Endothelial cell of umbilical vein (primary cell): ENCODE results near the gene TMEM63B. TPM values are rescaled to one million over a fixed set of nuclear protein-coding genes. Genes with fewer than 3 reads are reported as not detected.

Experiments
- BruUV-seq: library from RNA; stranded (reverse); fragments of 400-500 nt; replicated peaks from 2 replicates; lab custom pipeline; 2021; lab: Mats Ljungman, UMichigan
- CTCF ChIA-PET: fragments of 300-600, 350-600 bp; sonication (Branson Sonifier 250); formaldehyde crosslinking; loops from one replicate; lab custom pipeline; 2021; ENCODE audit warnings: antibody characterized with exemption, inconsistent platforms; lab: Charles Lee
- POLR2A ChIA-PET: fragments of 300-600, 350-600 bp; sonication (Branson Sonifier 250); formaldehyde crosslinking; loops from one replicate; lab custom pipeline; 2021; ENCODE audit warnings: antibody characterized with exemption, inconsistent platforms; lab: Charles Lee
- DNase-seq: peaks from one replicate; pipeline ENCODE4 v3.0.0-alpha.2; 2011; ENCODE audit warnings: low read depth, low spot score
- FAIRE-seq: peaks from 2 replicates; lab custom pipeline; 2011; peaks lifted over from hg19 to GRCh38; lab: Jason Lieb, UNC
- H2AFZ ChIP-seq: 2 replicates; pipeline ENCODE4 v1.6.0; 2012; ENCODE audit warnings: low read depth, low read length, control low read depth, inconsistent platforms
- H3K27ac ChIP-seq: 2 replicates; pipeline ENCODE4 v1.5.1; 2011; ENCODE audit warnings: low read depth, mild to moderate bottlenecking, control low read depth, low read length, moderate library complexity; ENCODE audit not compliant: insufficient read depth
- H3K27me3 ChIP-seq, 2 experiments: 2 replicates each; pipeline versions ENCODE4 v1.6.0 to v1.6.1; 2011; ENCODE audit warnings: low read length in 2 of 2, mixed read lengths in 1 of 2; ENCODE audit not compliant: control insufficient read depth in 2 of 2, insufficient read depth in 2 of 2
- H3K36me3 ChIP-seq, 2 experiments: 2 replicates in 1 of 2; 3 replicates in 1 of 2; pipeline ENCODE4 v1.5.1; 2011; ENCODE audit warnings: low read length in 2 of 2, mild to moderate bottlenecking in 1 of 2, moderate library complexity in 1 of 2; ENCODE audit not compliant: control insufficient read depth in 2 of 2, insufficient read depth in 2 of 2; ENCODE audit errors: extremely low read depth in 1 of 2
- H3K4me1 ChIP-seq: 3 replicates; pipeline ENCODE4 v1.5.1; 2011; ENCODE audit warnings: mild to moderate bottlenecking, low read length; ENCODE audit not compliant: control insufficient read depth, insufficient read depth; ENCODE audit errors: extremely low read depth
- H3K4me2 ChIP-seq: 2 replicates; pipeline ENCODE4 v1.6.1; 2011; ENCODE audit warnings: low read length, control low read depth, mixed read lengths; ENCODE audit not compliant: insufficient read depth
- H3K4me3 ChIP-seq, 3 experiments: fragments of 200-600 bp in 1 of 3; sonication (generic), shearing (Covaris generic) in 1 of 3; replicated peaks in 1 of 3; 2 replicates each; pipeline ENCODE4 v1.5.1; 2011 to 2016; ENCODE audit warnings: control low read depth in 3 of 3, low read length in 3 of 3, mild to moderate bottlenecking in 2 of 3, inconsistent platforms in 1 of 3, low read depth in 1 of 3, moderate library complexity in 1 of 3; ENCODE audit not compliant: insufficient read depth in 1 of 3
- H3K79me2 ChIP-seq: 2 replicates; pipeline ENCODE4 v1.6.0; 2012; ENCODE audit warnings: low read length, inconsistent platforms; ENCODE audit not compliant: control insufficient read depth, insufficient read depth
- H3K9ac ChIP-seq: replicated peaks from 2 replicates; pipeline ENCODE3; 2011; ENCODE audit warnings: low read length, control low read depth; ENCODE audit not compliant: insufficient read depth; ENCODE audit errors: extremely low read depth
- H3K9me1 ChIP-seq: replicated peaks from 3 replicates; pipeline ENCODE4 v1.6.0; 2011; ENCODE audit warnings: mild to moderate bottlenecking, low read length; ENCODE audit not compliant: control insufficient read depth, insufficient read depth; ENCODE audit errors: extremely low read depth
- H3K9me3 ChIP-seq: replicated peaks from 2 replicates; pipeline ENCODE4 v1.5.1; 2012; ENCODE audit warnings: low read length, inconsistent platforms; ENCODE audit not compliant: control insufficient read depth, insufficient read depth
- H4K20me1 ChIP-seq: replicated peaks from 2 replicates; pipeline ENCODE3; 2011; ENCODE audit warnings: mild to moderate bottlenecking, low read length; ENCODE audit not compliant: control insufficient read depth, insufficient read depth; ENCODE audit errors: extremely low read depth
- EZH2 ChIP-seq: IDR thresholded peaks from 2 replicates; pipeline ENCODE4 v1.6.1; 2012; ENCODE audit warnings: borderline replicate concordance, low read depth, mild to moderate bottlenecking, moderate library complexity, low read length, inconsistent platforms; ENCODE audit not compliant: severe bottlenecking
- FOS ChIP-seq: IDR thresholded peaks from 2 replicates; pipeline ENCODE4 v1.6.1; 2011; ENCODE audit warnings: mild to moderate bottlenecking, low read length, moderate library complexity, borderline replicate concordance; ENCODE audit not compliant: insufficient read depth
- GATA2 ChIP-seq: IDR thresholded peaks from 2 replicates; pipeline ENCODE4 v1.7.0; 2011; ENCODE audit warnings: low read depth, mild to moderate bottlenecking, moderate library complexity, mixed read lengths, low read length; ENCODE audit not compliant: insufficient read length, insufficient read depth
- JUN ChIP-seq: IDR thresholded peaks from 2 replicates; pipeline ENCODE4 v1.6.1; 2011; ENCODE audit warnings: borderline replicate concordance, low read depth; ENCODE audit not compliant: insufficient read length, insufficient read depth
- dilution Hi-C: fragments of 300-500 bp; cut with MboI; formaldehyde crosslinking; loops from one replicate; pipeline ENCODE4 v1.15.0; 2019; ENCODE audit warnings: low sequenced_read_pairs; ENCODE audit not compliant: extremely low pct_ligation_motif_present
- intact Hi-C: fragments of 100-400 bp; cut with micrococcal nuclease; formaldehyde crosslinking; loops from one replicate; pipeline ENCODE4 v1.10.0; 2022
- polyA plus RNA-seq, 4 experiments: library from polyadenylated mRNA; depleted of rRNA in 3 of 4; stranded (reverse) in 3 of 4; unstranded in 1 of 4; fragments of >200 nt; gene quantifications; 2 replicates each; pipeline versions ENCODE4 v1.2.1 to v1.2.3, GENCODE V29; 2011 to 2012; ENCODE audit warnings: missing spikeins in 1 of 4
- total RNA-seq: library from RNA; stranded (reverse); gene quantifications from 2 replicates; pipeline ENCODE4 v1.2.3, GENCODE V29; 2021
- TF ChIP-seq, protein P1 (sequence below): IDR thresholded peaks from 2 replicates; pipeline ENCODE4 v1.6.1; 2011; ENCODE audit not compliant: insufficient read depth, insufficient read length
- TF ChIP-seq, protein P2 (sequence below), 2 donors: IDR thresholded peaks; 1 replicate in 1 of 2; 2 replicates in 1 of 2; pipeline ENCODE4 v1.5.1; 2011; ENCODE audit warnings: low read length in 2 of 2, mild to moderate bottlenecking in 2 of 2, moderate library complexity in 2 of 2, control low read depth in 1 of 2, inconsistent platforms in 1 of 2, low read depth in 1 of 2; ENCODE audit not compliant: insufficient read depth in 1 of 2; ENCODE audit errors: extremely low read depth in 1 of 2

Gene TMEM63B
- total and polyA plus RNA-seq, 2 donors (not counting 3 experiments of a cell fraction or from before 2014, with no cell fraction given), result 49.7 to 56.1 TPM

- no peak overlapping the region for H3K4me2 ChIP-seq
- H3K9me3 ChIP-seq, result no peaks in the 10 kb centered on the region
- no TSS peak for BruUV-seq
- no peaks in the 10 kb centered on the region for H3K4me1 ChIP-seq
- no peak for DNase-seq
- FAIRE-seq, result no peak
- H3K9me1 ChIP-seq, result no peaks in the 10 kb centered on the region
- no peaks in the 10 kb centered on the region for H3K27me3 ChIP-seq
- H3K79me2 ChIP-seq, result no peaks in the 10 kb centered on the region
- TF ChIP-seq, protein P1, sequence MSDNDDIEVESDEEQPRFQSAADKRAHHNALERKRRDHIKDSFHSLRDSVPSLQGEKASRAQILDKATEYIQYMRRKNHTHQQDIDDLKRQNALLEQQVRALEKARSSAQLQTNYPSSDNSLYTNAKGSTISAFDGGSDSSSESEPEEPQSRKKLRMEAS, result no peak
- TF ChIP-seq JUN, result no peak
- TF ChIP-seq, protein P2, sequence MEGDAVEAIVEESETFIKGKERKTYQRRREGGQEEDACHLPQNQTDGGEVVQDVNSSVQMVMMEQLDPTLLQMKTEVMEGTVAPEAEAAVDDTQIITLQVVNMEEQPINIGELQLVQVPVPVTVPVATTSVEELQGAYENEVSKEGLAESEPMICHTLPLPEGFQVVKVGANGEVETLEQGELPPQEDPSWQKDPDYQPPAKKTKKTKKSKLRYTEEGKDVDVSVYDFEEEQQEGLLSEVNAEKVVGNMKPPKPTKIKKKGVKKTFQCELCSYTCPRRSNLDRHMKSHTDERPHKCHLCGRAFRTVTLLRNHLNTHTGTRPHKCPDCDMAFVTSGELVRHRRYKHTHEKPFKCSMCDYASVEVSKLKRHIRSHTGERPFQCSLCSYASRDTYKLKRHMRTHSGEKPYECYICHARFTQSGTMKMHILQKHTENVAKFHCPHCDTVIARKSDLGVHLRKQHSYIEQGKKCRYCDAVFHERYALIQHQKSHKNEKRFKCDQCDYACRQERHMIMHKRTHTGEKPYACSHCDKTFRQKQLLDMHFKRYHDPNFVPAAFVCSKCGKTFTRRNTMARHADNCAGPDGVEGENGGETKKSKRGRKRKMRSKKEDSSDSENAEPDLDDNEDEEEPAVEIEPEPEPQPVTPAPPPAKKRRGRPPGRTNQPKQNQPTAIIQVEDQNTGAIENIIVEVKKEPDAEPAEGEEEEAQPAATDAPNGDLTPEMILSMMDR (IDR thresholded peaks at IDR 0.05; ENCODE audit: extremely low read depth in 1 of 2, insufficient read depth in 1 of 2, low read depth in 1 of 2, low read length in 2 of 2), result no peak
- no peak for TF ChIP-seq FOS
- TF ChIP-seq EZH2, result no peak
- no peak for TF ChIP-seq GATA2
- no peak overlapping the region for H2AFZ ChIP-seq
- ChIA-PET POLR2A (no interaction called here), CTCF (interaction anchor here (0.6 to 2.8 kb wide), 4 partner anchors 8 to 416 kb away, joined by 3 to 8 read pairs (median 3); no protein-coding TSS in a partner anchor)
- intact Hi-C loops (no loop called here), dilution Hi-C loops (no loop called here)
- no peaks in the 10 kb centered on the region for H4K20me1 ChIP-seq
- no peak overlapping the region for H3K9ac ChIP-seq
- H3K4me3 ChIP-seq, result no peak overlapping the region
- H3K27ac ChIP-seq, result no peak overlapping the region
- H3K36me3 ChIP-seq, result no peaks in the 10 kb centered on the region
Measured at GRCh38 chr6:44082872-44083321, 44.5 kb upstream of the TMEM63B start.
